SK-N-SH (cell line): ENCODE data around the gene HINT2. TPM values are rescaled to one million over a fixed set of nuclear protein-coding genes. Genes with fewer than 3 reads are reported as not detected.

Source experiments
- CTCF ChIA-PET: fragments of 300-600, 350-600 bp; formaldehyde crosslinking; extraction: SDS; loops from one replicate; lab custom pipeline; 2021; lab: Yijun Ruan, JAX
- POLR2A ChIA-PET: fragments of 350-600 bp; sonication (Branson Sonifier 250); formaldehyde crosslinking; extraction: SDS; loops from one replicate; lab custom pipeline; 2020; ENCODE audit warnings: antibody characterized with exemption, inconsistent platforms; lab: Yijun Ruan, JAX
- DNase-seq: peaks from one replicate; pipeline ENCODE4 v3.0.0; 2012
- H2AFZ ChIP-seq: fragments of 200-600 bp; sonication (generic); 2 replicates; pipeline ENCODE4 v1.8.1; 2016; ENCODE audit warnings: antibody characterized with exemption, mild to moderate bottlenecking, low read depth
- H3F3A ChIP-seq: fragments of 200-600 bp; sonication (generic); replicated peaks from 2 replicates; pipeline ENCODE3; 2016; ENCODE audit warnings: antibody characterized with exemption, mild to moderate bottlenecking; ENCODE audit not compliant: insufficient read depth
- H3K27ac ChIP-seq, 2 experiments: fragments of 200-500 bp in 1 of 2; fragments of 200-600 bp in 1 of 2; sonication (Bioruptor generic) in 1 of 2; sonication (generic), shearing (Covaris generic) in 1 of 2; 2 replicates each; pipeline versions ENCODE4 v1.5.1 to v1.6.1; 2014 to 2016; ENCODE audit warnings: low read depth in 2 of 2, inconsistent platforms in 1 of 2, low read length in 1 of 2, mild to moderate bottlenecking in 1 of 2, mixed read lengths in 1 of 2
- H3K27me3 ChIP-seq: fragments of 200-600 bp; sonication (generic), shearing (Covaris generic); 2 replicates; pipeline ENCODE4 v1.6.1; 2016; ENCODE audit warnings: mixed run types; ENCODE audit not compliant: insufficient read depth
- H3K36me3 ChIP-seq, 2 experiments: fragments of 200-500 bp in 1 of 2; fragments of 200-600 bp in 1 of 2; sonication (Bioruptor generic) in 1 of 2; sonication (generic) in 1 of 2; replicated peaks in 1 of 2; 2 replicates each; pipeline versions ENCODE3 to v1.5.1; 2014 to 2016; ENCODE audit warnings: low read length in 1 of 2, mild to moderate bottlenecking in 1 of 2; ENCODE audit not compliant: insufficient read depth in 2 of 2, control insufficient read depth in 1 of 2
- H3K4me1 ChIP-seq, 2 experiments: fragments of 200-500 bp in 1 of 2; fragments of 200-600 bp in 1 of 2; sonication (Bioruptor generic) in 1 of 2; sonication (generic), shearing (Covaris generic) in 1 of 2; 2 replicates each; pipeline versions ENCODE4 v1.5.1 to v1.6.1; 2014 to 2016; ENCODE audit warnings: low read depth in 1 of 2, low read length in 1 of 2, mixed run types in 1 of 2; ENCODE audit not compliant: insufficient read depth in 2 of 2, control insufficient read depth in 1 of 2
- H3K4me2 ChIP-seq: fragments of 200-600 bp; sonication (generic), shearing (Covaris generic); 2 replicates; pipeline ENCODE4 v1.6.1; 2017; ENCODE audit warnings: mixed run types
- H3K4me3 ChIP-seq, 2 experiments: fragments of 200-500 bp in 1 of 2; fragments of 200-600 bp in 1 of 2; sonication (Bioruptor generic) in 1 of 2; sonication (generic), shearing (Covaris generic) in 1 of 2; 2 replicates each; pipeline versions ENCODE4 v1.5.1 to v1.8.1; 2014 to 2016; ENCODE audit warnings: low read depth in 2 of 2, inconsistent platforms in 1 of 2, low read length in 1 of 2, mild to moderate bottlenecking in 1 of 2, mixed read lengths in 1 of 2, moderate library complexity in 1 of 2
- H3K79me2 ChIP-seq: fragments of 200-600 bp; sonication (generic); 2 replicates; pipeline ENCODE4 v1.8.1; 2017; ENCODE audit warnings: mild to moderate bottlenecking; ENCODE audit not compliant: insufficient read depth
- H3K9ac ChIP-seq: fragments of 200-600 bp; sonication (generic); 2 replicates; pipeline ENCODE4 v1.6.1; 2017; ENCODE audit warnings: mixed run types
- H3K9me2 ChIP-seq: fragments of 200-600 bp; sonication (generic); 2 replicates; pipeline ENCODE4 v1.6.1; 2017; ENCODE audit warnings: mixed run types
- H3K9me3 ChIP-seq: fragments of 200-600 bp; sonication (generic); 2 replicates; pipeline ENCODE4 v1.6.1; 2017; ENCODE audit warnings: mixed run types, mild to moderate bottlenecking, moderate library complexity
- H4K20me1 ChIP-seq: fragments of 200-600 bp; sonication (generic); 2 replicates; pipeline ENCODE4 v1.6.1; 2017; ENCODE audit warnings: mild to moderate bottlenecking, mixed run types; ENCODE audit not compliant: insufficient read depth
- CHD2 ChIP-seq: fragments of 150-350 bp; IDR thresholded peaks from 2 replicates; pipeline ENCODE4 v1.6.1; 2018; ENCODE audit warnings: low read length; ENCODE audit not compliant: partially characterized antibody
- ELF1 ChIP-seq: IDR thresholded peaks from 2 replicates; pipeline ENCODE4 v1.4.0; 2012
- FOXJ3 ChIP-seq: sonication (generic); formaldehyde crosslinking; IDR thresholded peaks from 2 replicates; pipeline ENCODE4 v1.5.1; 2020; ENCODE audit warnings: mild to moderate bottlenecking, missing genetic modification reagents
- FOXM1 ChIP-seq: IDR thresholded peaks from 2 replicates; pipeline ENCODE4 v1.4.0; 2012; ENCODE audit warnings: low read depth, mild to moderate bottlenecking
- JUND ChIP-seq: IDR thresholded peaks from 2 replicates; pipeline ENCODE4 v1.4.0; 2012
- MAX ChIP-seq: IDR thresholded peaks from 2 replicates; pipeline ENCODE4 v1.4.0; 2012; ENCODE audit warnings: low read depth
- NRF1 ChIP-seq: IDR thresholded peaks from 2 replicates; pipeline ENCODE4 v1.6.1; 2012; ENCODE audit warnings: low read depth, mild to moderate bottlenecking, low read length
- PBX3 ChIP-seq: IDR thresholded peaks from 2 replicates; pipeline ENCODE4; 2012
- POLR2AphosphoS5 ChIP-seq: IDR thresholded peaks from 2 replicates; pipeline ENCODE4 v1.6.1; 2012; ENCODE audit warnings: low read depth, low read length
- SMC3 ChIP-seq: IDR thresholded peaks from 2 replicates; pipeline ENCODE4 v1.6.1; 2012; ENCODE audit warnings: low read depth, low read length, improper control_type of control experiment
- TCF12 ChIP-seq: IDR thresholded peaks from 2 replicates; pipeline ENCODE4 v1.4.0; 2012
- USF1 ChIP-seq: IDR thresholded peaks from 2 replicates; pipeline ENCODE4 v1.4.0; 2012; ENCODE audit warnings: low read depth, borderline replicate concordance
- WGBS: methylation state at CpG from one replicate; pipeline ENCODE4 v1.1.6; 2017; ENCODE audit warnings: low lambda C conversion rate; 5-methylcytosine and 5-hydroxymethylcytosine counted together
- polyA plus RNA-seq, 3 experiments: library from polyadenylated mRNA; depleted of rRNA; stranded (reverse); fragments of >200 nt; gene quantifications; 2 replicates each; pipeline ENCODE4 v1.2.3, GENCODE V29; 2012
- TF ChIP-seq, protein P1 (sequence below): IDR thresholded peaks from 2 replicates; pipeline ENCODE4 v1.4.0; 2012; ENCODE audit warnings: low read depth, borderline replicate concordance
- TF ChIP-seq, protein P2 (sequence below): IDR thresholded peaks from 2 replicates; pipeline ENCODE4 v1.6.1; 2012; ENCODE audit warnings: mild to moderate bottlenecking, low read depth, low read length, moderate library complexity

HINT2 gene
- polyA plus RNA-seq, 1 of the 3 experiments (the other 2 are of a cell fraction), result 57.2 TPM

DNA sequence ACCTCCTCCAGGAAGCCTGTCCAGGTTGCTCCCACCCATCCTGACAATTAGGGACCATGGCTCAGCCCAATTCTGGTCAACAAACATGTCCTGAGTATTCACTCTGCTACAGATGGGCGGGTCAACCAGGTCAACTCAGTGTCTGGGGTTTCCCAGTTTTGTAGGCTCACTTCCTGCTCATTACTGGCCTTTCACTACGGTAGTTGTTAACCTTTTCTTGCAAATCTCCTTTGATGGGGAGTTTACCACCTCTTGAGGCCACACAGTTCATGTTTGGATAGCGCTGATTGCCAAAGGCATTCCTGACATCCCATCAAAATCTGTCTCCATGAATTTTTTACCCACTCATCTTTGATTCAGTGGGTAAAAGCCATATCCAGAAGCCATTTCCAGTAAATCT is 28.0 kb upstream of the HINT2 start:
- TF ChIP-seq JUND (no peak), TCF12 (no peak), CHD2 (no peak), USF1 (no peak), PBX3 (no peak), FOXM1 (no peak), MAX (no peak), POLR2AphosphoS5 (no peak), FOXJ3 (CRISPR knock-in tag) (no peak), ELF1 (no peak), SMC3 (no peak), NRF1 (no peak)
- TF ChIP-seq, protein P1, sequence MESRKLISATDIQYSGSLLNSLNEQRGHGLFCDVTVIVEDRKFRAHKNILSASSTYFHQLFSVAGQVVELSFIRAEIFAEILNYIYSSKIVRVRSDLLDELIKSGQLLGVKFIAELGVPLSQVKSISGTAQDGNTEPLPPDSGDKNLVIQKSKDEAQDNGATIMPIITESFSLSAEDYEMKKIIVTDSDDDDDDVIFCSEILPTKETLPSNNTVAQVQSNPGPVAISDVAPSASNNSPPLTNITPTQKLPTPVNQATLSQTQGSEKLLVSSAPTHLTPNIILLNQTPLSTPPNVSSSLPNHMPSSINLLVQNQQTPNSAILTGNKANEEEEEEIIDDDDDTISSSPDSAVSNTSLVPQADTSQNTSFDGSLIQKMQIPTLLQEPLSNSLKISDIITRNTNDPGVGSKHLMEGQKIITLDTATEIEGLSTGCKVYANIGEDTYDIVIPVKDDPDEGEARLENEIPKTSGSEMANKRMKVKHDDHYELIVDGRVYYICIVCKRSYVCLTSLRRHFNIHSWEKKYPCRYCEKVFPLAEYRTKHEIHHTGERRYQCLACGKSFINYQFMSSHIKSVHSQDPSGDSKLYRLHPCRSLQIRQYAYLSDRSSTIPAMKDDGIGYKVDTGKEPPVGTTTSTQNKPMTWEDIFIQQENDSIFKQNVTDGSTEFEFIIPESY, result no peak
- TF ChIP-seq, protein P2, sequence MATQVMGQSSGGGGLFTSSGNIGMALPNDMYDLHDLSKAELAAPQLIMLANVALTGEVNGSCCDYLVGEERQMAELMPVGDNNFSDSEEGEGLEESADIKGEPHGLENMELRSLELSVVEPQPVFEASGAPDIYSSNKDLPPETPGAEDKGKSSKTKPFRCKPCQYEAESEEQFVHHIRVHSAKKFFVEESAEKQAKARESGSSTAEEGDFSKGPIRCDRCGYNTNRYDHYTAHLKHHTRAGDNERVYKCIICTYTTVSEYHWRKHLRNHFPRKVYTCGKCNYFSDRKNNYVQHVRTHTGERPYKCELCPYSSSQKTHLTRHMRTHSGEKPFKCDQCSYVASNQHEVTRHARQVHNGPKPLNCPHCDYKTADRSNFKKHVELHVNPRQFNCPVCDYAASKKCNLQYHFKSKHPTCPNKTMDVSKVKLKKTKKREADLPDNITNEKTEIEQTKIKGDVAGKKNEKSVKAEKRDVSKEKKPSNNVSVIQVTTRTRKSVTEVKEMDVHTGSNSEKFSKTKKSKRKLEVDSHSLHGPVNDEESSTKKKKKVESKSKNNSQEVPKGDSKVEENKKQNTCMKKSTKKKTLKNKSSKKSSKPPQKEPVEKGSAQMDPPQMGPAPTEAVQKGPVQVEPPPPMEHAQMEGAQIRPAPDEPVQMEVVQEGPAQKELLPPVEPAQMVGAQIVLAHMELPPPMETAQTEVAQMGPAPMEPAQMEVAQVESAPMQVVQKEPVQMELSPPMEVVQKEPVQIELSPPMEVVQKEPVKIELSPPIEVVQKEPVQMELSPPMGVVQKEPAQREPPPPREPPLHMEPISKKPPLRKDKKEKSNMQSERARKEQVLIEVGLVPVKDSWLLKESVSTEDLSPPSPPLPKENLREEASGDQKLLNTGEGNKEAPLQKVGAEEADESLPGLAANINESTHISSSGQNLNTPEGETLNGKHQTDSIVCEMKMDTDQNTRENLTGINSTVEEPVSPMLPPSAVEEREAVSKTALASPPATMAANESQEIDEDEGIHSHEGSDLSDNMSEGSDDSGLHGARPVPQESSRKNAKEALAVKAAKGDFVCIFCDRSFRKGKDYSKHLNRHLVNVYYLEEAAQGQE, result no peak
- POLR2A ChIA-PET, result no interaction called here
- H3F3A ChIP-seq, result peaks cover 1% of the 10 kb centered on the region
- no peak overlapping the region for H3K27ac ChIP-seq
- H3K9me3 ChIP-seq, result no peaks in the 10 kb centered on the region
- no peaks in the 10 kb centered on the region for H3K27me3 ChIP-seq
- H2AFZ ChIP-seq, result no peak overlapping the region
- 68% methylated on average over 3 of the region's 3 CpGs for WGBS
- H3K79me2 ChIP-seq, result no peaks in the 10 kb centered on the region
- H4K20me1 ChIP-seq, result no peaks in the 10 kb centered on the region
- H3K36me3 ChIP-seq, result peaks cover 0 to 6% of the 10 kb centered on the region in 2 experiments
- no peak for DNase-seq
- no peak overlapping the region for H3K4me3 ChIP-seq
- peaks cover 0 to 11% of the 10 kb centered on the region in 2 experiments for H3K4me1 ChIP-seq
- H3K9me2 ChIP-seq, result no peaks in the 10 kb centered on the region
- CTCF ChIA-PET, result interaction anchor here (1.4 to 1.8 kb wide), 2 partner anchors 39 to 53 kb away, joined by 6 to 8 read pairs; no protein-coding TSS in a partner anchor
- H3K9ac ChIP-seq, result no peak overlapping the region
- no peak overlapping the region for H3K4me2 ChIP-seq
